ENCODE measurements around the gene GAL. TPM values are rescaled to one million over a fixed set of nuclear protein-coding genes. Genes with fewer than 3 reads are reported as not detected.
A peak's percentile ranks its signal among the peaks of the same experiment; 100 is the strongest.

The GAL gene
- total RNA-seq, 1 donor from 2014 or later = not detected

GRCh38 chr11:68673306-68673945 is 10.9 kb upstream of the GAL start:
- DNase-seq (no peak), ATAC-seq (ENCODE audit: poor library complexity) (no peak)
- intact Hi-C loops (cut with DNase I) = no loop called here

DNA sequence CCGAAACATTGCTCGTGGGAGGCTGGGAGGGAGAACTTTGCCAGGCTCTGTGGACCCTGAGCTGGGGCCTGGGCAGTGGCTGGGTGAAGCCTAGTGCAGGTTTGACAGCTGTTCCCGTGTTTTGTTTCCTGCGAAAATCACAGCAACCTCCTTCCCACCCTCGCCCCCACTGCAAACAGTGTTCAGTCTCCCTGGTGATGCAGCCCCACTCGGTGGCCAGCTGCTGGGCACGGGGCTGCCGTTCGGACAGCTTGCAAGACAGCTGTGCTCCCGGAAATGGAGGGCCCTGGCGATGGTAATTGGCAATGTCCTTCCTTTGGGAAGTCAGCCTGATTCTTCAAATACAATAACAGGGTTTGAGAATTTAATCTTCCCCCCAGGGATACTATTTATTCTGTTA is 10.4 kb upstream of the GAL start:
- no peak for ATAC-seq (ENCODE audit: poor library complexity)
- no peak for DNase-seq
- intact Hi-C loops (cut with DNase I) = no loop called here

- no peak for ATAC-seq (ENCODE audit: poor library complexity)
- intact Hi-C loops (cut with DNase I) = no loop called here
- no peak for DNase-seq
Observed at GRCh38 chr11:68674461-68674860, 9.9 kb upstream of the GAL start.

DNA sequence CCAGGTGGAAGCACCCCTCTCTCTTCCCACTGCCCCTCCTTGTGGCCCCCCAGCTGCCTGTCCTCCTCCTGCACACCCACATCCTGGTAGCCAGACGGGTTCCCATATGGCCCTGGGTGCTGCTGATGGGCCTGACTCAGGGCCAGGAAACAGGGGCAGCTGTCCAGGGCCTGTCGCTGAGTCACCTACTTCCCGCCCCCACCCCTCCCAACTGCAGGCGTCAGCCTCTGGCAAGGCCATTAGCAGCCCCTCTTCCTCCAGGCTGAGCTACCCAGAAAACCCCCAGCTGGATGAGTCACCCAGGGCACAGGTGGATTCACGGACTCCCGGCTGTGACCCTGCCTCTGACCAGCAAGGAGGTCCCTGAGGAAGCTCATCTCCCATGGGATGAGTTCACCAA is 6.9 kb upstream of the GAL start:
- ATAC-seq (ENCODE audit: poor library complexity) (peak; percentile 43), DNase-seq (no peak)
- intact Hi-C loops (cut with DNase I) = no loop called here

- DNase-seq = no peak
- ATAC-seq (ENCODE audit: poor library complexity) = no peak
- intact Hi-C loops (cut with DNase I) = no loop called here
Observed at GRCh38 chr11:68678031-68678441, 6.3 kb upstream of the GAL start.

DNA sequence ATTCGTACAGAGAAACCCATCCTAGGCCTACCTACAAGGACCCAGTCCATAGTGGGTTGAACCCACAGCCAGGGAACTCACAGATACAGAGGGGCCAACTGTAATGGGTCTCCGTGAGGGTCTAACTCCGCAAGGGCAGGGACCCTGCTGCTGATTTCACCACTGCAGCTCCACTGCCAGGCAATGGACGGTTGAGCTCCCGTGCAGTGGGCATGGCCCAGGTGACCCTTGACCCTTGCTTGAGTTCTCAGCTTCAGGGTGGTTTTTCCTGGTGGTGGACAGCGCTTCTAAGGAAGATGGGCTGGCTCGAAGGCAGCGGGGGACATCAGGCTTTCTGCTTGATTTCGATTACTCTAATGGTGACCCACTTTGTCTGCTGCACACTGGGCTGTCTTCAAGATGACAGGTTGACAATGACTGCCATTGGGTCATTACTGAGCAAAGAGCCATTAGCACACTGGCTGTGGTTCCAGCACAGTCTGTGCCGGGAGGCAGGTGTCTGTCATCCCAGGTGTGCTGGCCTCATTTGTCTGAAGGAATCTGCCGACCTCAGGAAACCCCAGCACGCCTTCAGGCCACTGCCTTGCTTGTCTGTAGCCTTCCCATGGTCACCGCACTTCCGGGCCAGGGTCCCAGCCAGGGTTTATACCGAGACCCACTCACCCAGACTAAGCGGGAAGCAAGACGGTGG is 3.7 kb upstream of the GAL start:
- ATAC-seq (ENCODE audit: poor library complexity) (no peak), DNase-seq (no peak)
- intact Hi-C loops (cut with DNase I) = no loop called here

DNA sequence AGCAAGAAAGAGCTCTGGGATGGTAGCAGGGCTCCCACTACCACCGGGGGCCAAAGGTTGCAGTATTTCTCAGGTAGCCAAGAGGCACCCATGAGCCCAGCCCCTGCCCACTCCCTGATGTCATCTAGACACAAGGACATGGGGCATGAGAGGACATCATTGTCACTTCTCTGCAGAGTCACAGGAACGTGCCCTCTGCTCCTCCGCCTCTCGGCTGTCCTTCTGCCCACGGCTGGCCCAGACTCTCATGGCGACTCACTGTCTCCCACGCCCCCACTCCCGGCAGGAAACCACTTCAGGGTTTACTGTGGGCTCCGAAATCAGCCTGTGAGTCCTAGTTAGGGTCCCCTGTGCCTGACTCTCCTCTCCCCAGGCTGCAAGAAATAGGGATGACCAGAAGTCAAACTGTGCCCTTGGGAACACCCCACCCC is 1.8 kb upstream of the GAL start:
- ATAC-seq (ENCODE audit: poor library complexity) = no peak
- DNase-seq = no peak
- intact Hi-C loops (cut with DNase I) = no loop called here

DNA sequence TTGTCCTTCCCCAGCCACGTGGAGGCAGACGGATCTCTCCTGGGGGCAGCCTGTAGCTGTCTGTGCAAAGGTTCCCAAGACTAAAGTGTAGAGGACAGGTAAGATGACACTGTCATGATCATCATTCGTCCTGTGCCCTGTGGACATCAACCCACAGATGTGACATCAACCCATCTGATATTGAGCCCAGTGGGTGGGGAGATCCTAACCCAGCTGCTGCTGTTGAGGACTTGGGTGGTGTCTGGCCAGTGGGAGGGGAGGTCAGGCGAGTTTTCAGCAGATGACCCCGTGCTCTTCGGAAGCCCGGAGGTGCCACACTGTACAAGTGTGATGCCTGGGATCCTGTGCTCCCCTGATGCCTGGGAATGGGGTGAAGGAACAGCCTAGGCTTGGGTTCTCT is 1.2 kb upstream of the GAL start:
- DNase-seq (no peak), ATAC-seq (ENCODE audit: poor library complexity) (no peak)
- intact Hi-C loops (cut with DNase I) = no loop called here

DNA sequence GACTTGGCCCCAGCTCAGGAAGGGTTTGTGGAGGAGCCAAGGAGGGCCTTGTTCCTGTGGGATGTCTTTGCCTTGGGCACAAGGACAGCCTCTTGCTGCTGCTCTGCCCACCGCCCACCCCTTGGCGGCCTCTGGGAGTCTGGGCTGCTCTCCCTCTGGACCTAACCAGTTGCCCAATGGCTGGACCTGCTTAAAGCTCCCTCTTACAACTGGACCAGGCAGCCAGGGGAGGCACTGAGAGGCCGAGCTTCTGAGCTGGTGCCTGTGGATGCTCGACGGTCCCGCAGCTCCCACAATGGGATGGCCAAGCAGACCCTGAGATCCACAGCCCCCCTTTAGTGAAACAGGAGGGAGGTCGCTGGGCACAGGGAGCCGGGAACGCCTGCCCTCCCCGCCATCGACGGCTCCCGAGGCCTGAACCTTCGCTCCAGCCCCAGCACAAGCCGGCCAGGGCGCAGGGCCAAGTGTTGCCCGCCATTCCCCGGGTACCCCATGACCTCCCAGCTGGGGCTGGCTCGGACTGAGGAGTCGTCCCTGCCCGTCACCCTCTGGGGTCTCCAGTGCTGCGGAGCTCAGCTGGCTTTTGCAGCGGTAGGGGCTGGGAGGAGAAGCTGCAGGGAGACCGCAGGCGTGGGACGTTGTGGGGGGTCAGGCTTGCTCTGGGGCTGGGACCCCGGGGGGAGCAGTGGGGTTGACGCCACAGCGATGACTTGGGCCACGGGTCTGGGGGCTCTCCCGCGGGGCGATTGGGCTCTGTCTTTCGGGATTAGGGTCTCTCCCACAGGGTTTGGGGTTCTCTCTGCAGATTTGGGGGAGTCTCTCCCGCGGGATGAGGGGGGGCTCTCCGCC is 584 bp upstream of the GAL start:
- DNase-seq (no peak), ATAC-seq (ENCODE audit: poor library complexity) (no peak)
- intact Hi-C loops (cut with DNase I) = no loop called here

GRCh38 chr11:68685656-68686380 is 1.5 kb downstream of the GAL start:
- intact Hi-C loops (cut with DNase I) = no loop called here
- no peak for DNase-seq
- ATAC-seq (ENCODE audit: poor library complexity) = no peak

DNA sequence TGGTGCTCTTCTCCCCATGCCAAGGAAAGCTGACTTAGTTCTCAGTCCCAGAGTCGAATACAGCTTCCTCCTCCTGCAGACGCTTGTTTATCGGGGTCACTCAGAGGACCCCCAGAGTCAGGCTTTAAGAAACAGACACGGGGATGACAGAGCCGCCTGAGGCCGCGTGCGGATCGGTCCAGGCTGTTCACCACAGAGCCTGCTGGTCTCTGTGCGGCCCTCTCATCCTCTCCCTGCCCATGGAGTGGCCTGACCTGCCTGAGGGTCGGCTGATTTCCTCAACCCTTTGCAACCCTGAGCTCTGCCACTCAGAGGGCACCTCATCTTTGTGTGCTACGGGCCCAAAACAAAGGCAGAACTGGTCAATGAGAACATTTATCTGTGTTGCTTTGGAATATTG is 2.1 kb downstream of the GAL start:
- intact Hi-C loops (cut with DNase I) = no loop called here
- DNase-seq (no peak), ATAC-seq (ENCODE audit: poor library complexity) (no peak)

- DNase-seq (no peak), ATAC-seq (ENCODE audit: poor library complexity) (no peak)
- intact Hi-C loops (cut with DNase I) = no loop called here
Observed at GRCh38 chr11:68687311-68687710, 3.0 kb downstream of the GAL start.

DNA sequence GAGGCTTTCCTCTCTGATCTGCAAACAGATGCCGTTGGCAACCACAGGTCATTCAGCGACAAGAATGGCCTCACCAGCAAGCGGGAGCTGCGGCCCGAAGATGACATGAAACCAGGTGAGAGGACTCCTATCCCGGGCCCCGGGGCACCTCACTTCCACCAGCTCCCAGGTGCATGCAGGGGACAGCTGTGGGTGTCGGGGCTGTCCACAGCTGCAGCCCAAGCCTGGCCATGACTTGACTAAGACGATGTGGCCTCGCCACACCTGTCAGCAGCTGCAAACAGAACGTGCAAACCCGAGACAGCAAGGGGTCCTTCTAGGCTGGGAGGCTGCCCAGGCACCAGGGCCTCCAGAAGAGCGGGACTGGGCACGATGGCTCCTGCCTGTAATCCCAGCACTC is 3.6 kb downstream of the GAL start:
- no peak for ATAC-seq (ENCODE audit: poor library complexity)
- DNase-seq = no peak
- intact Hi-C loops (cut with DNase I) = no loop called here

DNA sequence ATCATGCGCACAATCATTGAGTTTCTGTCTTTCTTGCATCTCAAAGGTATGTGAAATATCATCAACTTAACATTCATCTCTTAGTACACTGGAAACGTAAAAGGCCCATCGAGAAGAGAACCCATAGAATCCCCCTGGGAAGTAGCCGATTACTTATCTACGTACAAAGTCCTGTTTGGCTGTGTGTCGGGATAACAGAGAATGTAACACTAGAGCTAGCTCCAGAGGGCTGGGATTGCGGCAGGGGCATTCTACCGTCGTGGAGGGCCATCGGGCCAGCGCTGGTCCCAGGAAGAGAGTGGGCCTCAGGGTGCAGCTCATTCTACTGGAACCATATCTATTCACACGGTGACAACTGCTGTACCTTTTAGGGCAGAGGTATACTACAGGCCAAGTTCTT is 4.5 kb downstream of the GAL start:
- intact Hi-C loops (cut with DNase I) = no loop called here
- no peak for DNase-seq
- ATAC-seq (ENCODE audit: poor library complexity) = no peak

DNA sequence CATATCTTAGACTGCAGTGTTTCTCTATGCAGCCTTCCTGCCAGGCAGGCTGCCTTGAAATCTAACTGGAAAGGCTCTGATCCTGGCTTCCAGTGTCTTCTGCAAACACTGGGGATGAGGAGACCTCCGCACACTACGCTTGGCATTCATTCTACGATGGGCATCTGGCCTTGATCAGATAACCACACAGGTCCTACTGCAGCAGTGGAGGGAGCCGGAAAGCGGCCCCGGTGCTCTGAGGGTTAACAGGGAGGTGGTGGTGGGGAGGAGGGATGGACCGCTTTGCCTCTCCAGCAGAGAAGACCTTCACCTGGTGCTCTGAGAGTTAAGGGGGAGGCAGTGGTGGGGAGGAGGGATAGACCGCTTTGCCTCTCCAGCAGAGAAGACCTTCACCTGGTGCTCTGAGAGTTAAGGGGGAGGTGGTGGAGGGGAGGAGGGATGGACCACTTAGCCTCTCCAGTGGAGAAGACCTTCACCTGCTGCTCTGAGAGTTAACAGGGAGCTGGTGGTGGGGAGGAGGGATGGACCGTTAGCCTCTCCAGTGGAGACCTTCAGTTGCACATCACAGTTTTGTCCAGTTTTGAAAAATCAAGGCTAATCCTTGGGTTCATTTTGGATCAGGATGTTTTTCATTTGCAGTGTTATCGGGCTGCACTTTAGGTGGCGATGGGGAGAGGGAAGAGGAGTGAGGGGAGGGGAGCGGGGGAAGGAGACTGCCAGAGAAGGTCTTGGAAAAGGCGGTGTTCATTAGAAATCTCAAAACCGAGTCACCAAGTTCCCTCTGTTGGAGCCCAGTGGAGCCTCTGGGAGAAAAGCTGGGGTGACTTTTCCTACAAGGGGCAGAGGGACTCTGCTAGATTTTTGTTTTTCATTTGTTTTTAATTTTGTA is 5.6 kb downstream of the GAL start:
- DNase-seq (no peak), ATAC-seq (ENCODE audit: poor library complexity) (no peak)
- intact Hi-C loops (cut with DNase I) = no loop called here

DNA sequence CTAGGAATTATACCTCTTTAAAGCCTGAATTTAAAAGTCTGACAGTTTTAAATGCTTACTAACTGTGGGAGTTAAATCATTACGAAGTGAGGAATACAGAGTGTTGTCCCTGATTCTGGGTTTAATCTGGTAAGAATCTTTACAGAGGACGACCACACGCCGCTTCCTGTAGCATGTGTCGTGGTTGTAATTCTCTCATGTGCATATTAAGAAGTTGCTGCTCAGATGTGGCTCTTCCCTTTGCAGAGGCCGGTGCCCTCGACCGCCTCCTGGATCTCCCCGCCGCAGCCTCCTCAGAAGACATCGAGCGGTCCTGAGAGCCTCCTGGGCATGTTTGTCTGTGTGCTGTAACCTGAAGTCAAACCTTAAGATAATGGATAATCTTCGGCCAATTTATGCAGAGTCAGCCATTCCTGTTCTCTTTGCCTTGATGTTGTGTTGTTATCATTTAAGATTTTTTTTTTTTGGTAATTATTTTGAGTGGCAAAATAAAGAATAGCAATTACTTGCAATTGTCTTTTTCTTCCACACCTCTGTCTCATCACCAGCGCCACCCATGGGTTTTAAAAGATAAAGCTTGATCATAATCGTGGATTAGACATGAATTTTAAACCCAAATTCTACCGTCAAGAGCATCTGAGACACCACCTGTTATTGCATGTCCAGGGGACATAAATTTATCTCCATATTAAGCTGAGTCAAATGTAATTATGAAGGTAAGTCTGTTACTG is 6.5 kb downstream of the GAL start:
- DNase-seq (no peak), ATAC-seq (ENCODE audit: poor library complexity) (no peak)
- intact Hi-C loops (cut with DNase I) = no loop called here

DNA sequence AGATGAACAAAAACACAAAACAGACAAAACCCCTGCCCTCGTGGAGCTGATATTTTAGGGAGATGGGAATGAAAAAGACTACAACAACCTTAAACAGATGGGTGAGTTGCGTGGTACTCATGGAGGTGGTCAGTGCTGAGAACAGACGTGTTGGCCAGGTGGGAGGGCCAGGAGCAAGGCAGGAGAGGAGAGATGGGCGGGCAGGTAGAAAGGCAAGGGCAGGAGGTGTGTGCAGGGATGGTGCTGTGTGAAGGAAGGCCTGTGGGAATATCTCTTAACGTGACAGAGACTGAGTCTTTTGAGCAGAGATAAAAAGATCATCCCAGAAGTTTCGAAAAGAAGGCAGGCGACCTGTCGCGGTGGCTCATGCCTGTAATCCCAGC is 7.0 kb downstream of the GAL start:
- no peak for DNase-seq
- no peak for ATAC-seq (ENCODE audit: poor library complexity)
- intact Hi-C loops (cut with DNase I) = no loop called here

DNA sequence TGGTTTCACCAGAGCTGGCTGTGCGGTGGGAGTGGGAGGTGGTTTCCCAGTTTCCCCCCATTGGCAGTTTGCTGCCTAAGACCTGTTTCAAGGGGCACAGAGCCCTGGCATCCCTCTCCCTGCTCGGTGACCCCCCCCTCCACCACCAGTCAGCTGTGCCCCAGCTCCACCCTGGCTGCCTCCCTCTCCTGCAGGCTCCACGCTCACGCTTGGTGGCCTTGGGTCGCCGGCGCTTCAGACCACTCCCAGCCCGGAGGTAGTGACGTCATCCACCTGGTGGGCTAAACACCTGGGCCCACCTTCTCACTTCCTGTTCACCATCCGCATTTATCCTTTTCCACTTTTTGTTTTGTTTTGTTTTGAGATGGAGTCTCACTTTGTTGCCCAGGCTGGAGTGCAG is 7.8 kb downstream of the GAL start:
- intact Hi-C loops (cut with DNase I) = no loop called here
- DNase-seq = no peak

More for the DNA sequence above, 7.8 kb downstream of the GAL start:
- ATAC-seq (ENCODE audit: poor library complexity) = no peak

All from Right ventricle myocardium superior (tissue), 1 donor.